ENCODE results near the gene ELP1. TPM values are rescaled to one million over a fixed set of nuclear protein-coding genes. Genes with fewer than 3 reads are reported as not detected.

ELP1 gene
- total RNA-seq, 4 donors from 2014 or later = 19.1 to 26.4 (median 22.9) TPM

- Histone ChIP-seq H3K27me3 (no peaks in the 10 kb centered on the region), H3K27ac (no peak overlapping the region), H3K36me3 (no peaks in the 10 kb centered on the region), H3K4me3 (no peak overlapping the region), H3K9me3 (no peaks in the 10 kb centered on the region), H3K4me1 (no peaks in the 10 kb centered on the region)
- TF ChIP-seq, protein P1, sequence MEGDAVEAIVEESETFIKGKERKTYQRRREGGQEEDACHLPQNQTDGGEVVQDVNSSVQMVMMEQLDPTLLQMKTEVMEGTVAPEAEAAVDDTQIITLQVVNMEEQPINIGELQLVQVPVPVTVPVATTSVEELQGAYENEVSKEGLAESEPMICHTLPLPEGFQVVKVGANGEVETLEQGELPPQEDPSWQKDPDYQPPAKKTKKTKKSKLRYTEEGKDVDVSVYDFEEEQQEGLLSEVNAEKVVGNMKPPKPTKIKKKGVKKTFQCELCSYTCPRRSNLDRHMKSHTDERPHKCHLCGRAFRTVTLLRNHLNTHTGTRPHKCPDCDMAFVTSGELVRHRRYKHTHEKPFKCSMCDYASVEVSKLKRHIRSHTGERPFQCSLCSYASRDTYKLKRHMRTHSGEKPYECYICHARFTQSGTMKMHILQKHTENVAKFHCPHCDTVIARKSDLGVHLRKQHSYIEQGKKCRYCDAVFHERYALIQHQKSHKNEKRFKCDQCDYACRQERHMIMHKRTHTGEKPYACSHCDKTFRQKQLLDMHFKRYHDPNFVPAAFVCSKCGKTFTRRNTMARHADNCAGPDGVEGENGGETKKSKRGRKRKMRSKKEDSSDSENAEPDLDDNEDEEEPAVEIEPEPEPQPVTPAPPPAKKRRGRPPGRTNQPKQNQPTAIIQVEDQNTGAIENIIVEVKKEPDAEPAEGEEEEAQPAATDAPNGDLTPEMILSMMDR (IDR thresholded peaks at IDR 0.05) = no peak
- no peak for TF ChIP-seq POLR2A (IDR thresholded peaks at IDR 0.05)
- DNase-seq = no peak
Measured at GRCh38 chr9:108835831-108836230, 98.1 kb downstream of the ELP1 start.

GRCh38 chr9:108834959-108835665 is 98.8 kb downstream of the ELP1 start:
- Histone ChIP-seq H3K36me3 (no peaks in the 10 kb centered on the region), H3K4me1 (no peaks in the 10 kb centered on the region), H3K27ac (no peak overlapping the region), H3K27me3 (no peaks in the 10 kb centered on the region), H3K4me3 (no peak overlapping the region), H3K9me3 (no peaks in the 10 kb centered on the region)
- TF ChIP-seq POLR2A (IDR thresholded peaks at IDR 0.05) = no peak
- TF ChIP-seq, protein P1 (IDR thresholded peaks at IDR 0.05) = no peak
- no peak for DNase-seq

GRCh38 chr9:108832179-108832500 is 101.8 kb downstream of the ELP1 start:
- TF ChIP-seq POLR2A (IDR thresholded peaks at IDR 0.05) = no peak
- TF ChIP-seq, protein P1 (IDR thresholded peaks at IDR 0.05) = no peak
- Histone ChIP-seq H3K9me3 (no peaks in the 10 kb centered on the region), H3K36me3 (no peaks in the 10 kb centered on the region), H3K27ac (no peak overlapping the region), H3K4me1 (no peaks in the 10 kb centered on the region), H3K27me3 (no peaks in the 10 kb centered on the region), H3K4me3 (no peak overlapping the region)
- DNase-seq = no peak

DNA sequence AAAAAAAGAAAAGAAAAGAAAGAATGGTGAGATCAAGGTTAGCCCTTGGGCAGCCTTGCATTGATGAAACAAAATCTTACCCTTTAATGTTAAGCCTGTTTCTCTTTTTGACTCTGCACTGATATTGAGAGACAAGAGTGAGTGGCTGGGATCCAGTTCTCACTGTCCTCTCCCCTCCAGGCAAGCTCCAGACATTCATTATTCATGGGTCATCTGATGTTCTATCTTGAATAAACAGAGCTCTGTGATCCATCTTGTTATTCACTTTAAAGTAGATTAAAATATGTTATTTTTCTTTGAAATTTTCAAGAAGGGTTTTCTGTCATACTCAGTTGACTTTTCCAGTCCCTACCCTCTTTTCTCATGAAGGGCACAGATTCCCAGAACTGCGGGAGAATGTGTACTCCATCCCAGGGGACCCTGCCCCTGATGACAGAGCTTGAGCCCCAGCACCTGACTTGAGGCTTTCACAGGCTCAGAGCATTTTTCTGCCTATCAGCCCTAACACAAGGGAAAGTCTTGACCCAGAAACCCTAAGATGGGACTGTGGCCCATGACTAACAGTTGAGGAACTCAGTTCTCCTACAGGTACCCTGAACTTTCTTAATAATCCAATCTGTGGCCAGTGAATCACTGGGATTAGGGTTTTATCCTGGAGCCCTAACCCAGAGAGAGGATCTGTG is 102.3 kb downstream of the ELP1 start:
- no peaks in the 10 kb centered on the region for H3K36me3 ChIP-seq
- no peaks in the 10 kb centered on the region for H3K4me1 ChIP-seq
- DNase-seq = no peak
- TF ChIP-seq, protein P1 (IDR thresholded peaks at IDR 0.05) = no peak
- TF ChIP-seq POLR2A (IDR thresholded peaks at IDR 0.05) = no peak
- no peak overlapping the region for H3K27ac ChIP-seq
- no peak overlapping the region for H3K4me3 ChIP-seq
- H3K9me3 ChIP-seq = no peaks in the 10 kb centered on the region
- no peaks in the 10 kb centered on the region for H3K27me3 ChIP-seq

- Histone ChIP-seq H3K27ac (no peak overlapping the region), H3K36me3 (no peaks in the 10 kb centered on the region), H3K4me1 (no peaks in the 10 kb centered on the region), H3K9me3 (no peaks in the 10 kb centered on the region), H3K27me3 (no peaks in the 10 kb centered on the region), H3K4me3 (no peak overlapping the region)
- TF ChIP-seq, protein P1 (IDR thresholded peaks at IDR 0.05) = no peak
- TF ChIP-seq POLR2A (IDR thresholded peaks at IDR 0.05) = no peak
- DNase-seq = no peak
Measured at GRCh38 chr9:108830272-108830671, 103.7 kb downstream of the ELP1 start.
